Measurements from ENCODE around the gene UTP4.

The UTP4 gene

GRCh38 chr16:69100071-69100691 is 32.3 kb upstream of the UTP4 start:
- no peak for DNase-seq (ENCODE audit: insufficient read length)
- FAIRE-seq, result no peak
- TF ChIP-seq POLR2A (IDR thresholded peaks at IDR 0.05; ENCODE audit: low read depth, low read length) (no peak), TAF1 (IDR thresholded peaks at IDR 0.05; ENCODE audit: borderline replicate concordance, low read depth, low read length) (no peak), POLR2AphosphoS5 (IDR thresholded peaks at IDR 0.05; ENCODE audit: low read depth, low read length) (no peak)

GRCh38 chr16:69105501-69106361 is 26.7 kb upstream of the UTP4 start, which contains the start of gene HAS3:
TSS of gene HAS3 (plus strand) at chr16:69105653. CDS start at chr16:69109396, 3,743 bp downstream.
- TF ChIP-seq POLR2AphosphoS5 (IDR thresholded peaks at IDR 0.05; ENCODE audit: low read depth, low read length) (no peak), POLR2A (IDR thresholded peaks at IDR 0.05; ENCODE audit: low read depth, low read length) (no peak), TAF1 (IDR thresholded peaks at IDR 0.05; ENCODE audit: borderline replicate concordance, low read depth, low read length) (no peak)
- peak; percentile 73 for DNase-seq (ENCODE audit: insufficient read length)
- FAIRE-seq, result peak; percentile 74

GRCh38 chr16:69106491-69107315 is 25.7 kb upstream of the UTP4 start:
- DNase-seq (ENCODE audit: insufficient read length), result peak; percentile 49

GRCh38 chr16:69107316-69107962 is 25.0 kb upstream of the UTP4 start:
- no peak for DNase-seq (ENCODE audit: insufficient read length)
- no peak for FAIRE-seq
- TF ChIP-seq POLR2AphosphoS5 (IDR thresholded peaks at IDR 0.05; ENCODE audit: low read depth, low read length), result no peak
- TF ChIP-seq POLR2A (IDR thresholded peaks at IDR 0.05; ENCODE audit: low read depth, low read length), result no peak
- no peak for TF ChIP-seq TAF1 (IDR thresholded peaks at IDR 0.05; ENCODE audit: borderline replicate concordance, low read depth, low read length)

More at GRCh38 chr16:69106491-69107315, 25.7 kb upstream of the UTP4 start:
- TF ChIP-seq POLR2A (IDR thresholded peaks at IDR 0.05; ENCODE audit: low read depth, low read length) (no peak), POLR2AphosphoS5 (IDR thresholded peaks at IDR 0.05; ENCODE audit: low read depth, low read length) (no peak), TAF1 (IDR thresholded peaks at IDR 0.05; ENCODE audit: borderline replicate concordance, low read depth, low read length) (no peak)
- FAIRE-seq, result no peak

GRCh38 chr16:69108064-69108904 is 24.2 kb upstream of the UTP4 start:
- DNase-seq (ENCODE audit: insufficient read length), result no peak
- no peak for FAIRE-seq
- no peak for TF ChIP-seq POLR2A (IDR thresholded peaks at IDR 0.05; ENCODE audit: low read depth, low read length)
- no peak for TF ChIP-seq TAF1 (IDR thresholded peaks at IDR 0.05; ENCODE audit: borderline replicate concordance, low read depth, low read length)
- TF ChIP-seq POLR2AphosphoS5 (IDR thresholded peaks at IDR 0.05; ENCODE audit: low read depth, low read length), result no peak

DNA sequence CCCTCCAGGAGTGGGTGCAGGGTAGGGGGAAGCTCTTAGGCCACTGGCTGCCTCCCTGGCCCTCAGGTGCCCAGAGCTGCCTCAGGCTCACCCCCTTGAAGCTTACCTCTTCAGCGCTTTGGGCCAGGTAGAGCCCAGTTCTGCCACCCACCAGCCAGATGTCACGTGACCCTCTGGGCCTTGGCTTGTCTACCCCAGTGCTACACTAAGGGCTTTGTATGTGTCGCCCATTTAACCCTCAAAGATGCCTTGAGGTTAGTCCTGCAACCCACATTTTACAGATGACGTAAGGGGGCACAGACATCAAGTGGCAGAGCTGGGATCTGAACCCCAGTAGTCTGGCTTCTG is 23.6 kb upstream of the UTP4 start:
- DNase-seq (ENCODE audit: insufficient read length) (no peak), FAIRE-seq (no peak)
- TF ChIP-seq POLR2AphosphoS5 (IDR thresholded peaks at IDR 0.05; ENCODE audit: low read depth, low read length) (no peak), POLR2A (IDR thresholded peaks at IDR 0.05; ENCODE audit: low read depth, low read length) (no peak), TAF1 (IDR thresholded peaks at IDR 0.05; ENCODE audit: borderline replicate concordance, low read depth, low read length) (no peak)

DNA sequence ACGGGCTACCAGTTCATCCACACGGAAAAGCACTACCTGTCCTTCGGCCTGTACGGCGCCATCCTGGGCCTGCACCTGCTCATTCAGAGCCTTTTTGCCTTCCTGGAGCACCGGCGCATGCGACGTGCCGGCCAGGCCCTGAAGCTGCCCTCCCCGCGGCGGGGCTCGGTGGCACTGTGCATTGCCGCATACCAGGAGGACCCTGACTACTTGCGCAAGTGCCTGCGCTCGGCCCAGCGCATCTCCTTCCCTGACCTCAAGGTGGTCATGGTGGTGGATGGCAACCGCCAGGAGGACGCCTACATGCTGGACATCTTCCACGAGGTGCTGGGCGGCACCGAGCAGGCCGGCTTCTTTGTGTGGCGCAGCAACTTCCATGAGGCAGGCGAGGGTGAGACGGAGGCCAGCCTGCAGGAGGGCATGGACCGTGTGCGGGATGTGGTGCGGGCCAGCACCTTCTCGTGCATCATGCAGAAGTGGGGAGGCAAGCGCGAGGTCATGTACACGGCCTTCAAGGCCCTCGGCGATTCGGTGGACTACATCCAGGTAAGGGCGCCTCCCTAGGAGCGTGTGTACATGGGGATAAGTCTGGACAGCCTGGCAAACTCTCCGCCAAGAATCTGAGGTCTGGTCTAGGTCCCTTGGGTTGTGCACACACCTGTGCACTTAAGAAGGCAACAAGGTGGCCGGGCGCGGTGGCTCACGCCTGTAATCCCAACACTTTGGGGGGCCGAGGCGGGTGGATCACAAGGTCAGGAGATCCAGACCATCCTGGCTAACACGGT is 22.8 kb upstream of the UTP4 start:
- no peak for DNase-seq (ENCODE audit: insufficient read length)
- no peak for FAIRE-seq
- no peak for TF ChIP-seq POLR2AphosphoS5 (IDR thresholded peaks at IDR 0.05; ENCODE audit: low read depth, low read length)

DNA sequence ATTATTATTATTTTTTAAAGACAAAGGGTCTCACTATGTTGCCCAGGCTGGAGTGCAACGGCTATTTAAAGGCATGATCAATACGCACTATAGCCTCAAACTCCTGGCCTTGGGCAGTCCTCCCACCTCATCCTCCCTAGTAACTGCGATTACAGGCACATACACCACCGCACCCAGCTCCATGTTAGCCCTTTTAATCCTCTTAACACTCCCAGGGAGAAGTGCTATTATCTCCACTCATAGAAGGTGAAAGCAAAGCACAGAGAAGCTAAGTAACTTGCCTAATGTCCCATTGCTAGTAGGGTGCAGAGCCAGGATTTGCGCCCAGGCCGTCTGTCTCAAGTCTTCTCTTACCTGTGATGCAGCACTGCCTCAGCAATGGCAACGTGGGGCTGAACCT is 22.0 kb upstream of the UTP4 start:
- DNase-seq (ENCODE audit: insufficient read length), result no peak
- TF ChIP-seq TAF1 (IDR thresholded peaks at IDR 0.05; ENCODE audit: borderline replicate concordance, low read depth, low read length) (no peak), POLR2AphosphoS5 (IDR thresholded peaks at IDR 0.05; ENCODE audit: low read depth, low read length) (no peak), POLR2A (IDR thresholded peaks at IDR 0.05; ENCODE audit: low read depth, low read length) (no peak)

DNA sequence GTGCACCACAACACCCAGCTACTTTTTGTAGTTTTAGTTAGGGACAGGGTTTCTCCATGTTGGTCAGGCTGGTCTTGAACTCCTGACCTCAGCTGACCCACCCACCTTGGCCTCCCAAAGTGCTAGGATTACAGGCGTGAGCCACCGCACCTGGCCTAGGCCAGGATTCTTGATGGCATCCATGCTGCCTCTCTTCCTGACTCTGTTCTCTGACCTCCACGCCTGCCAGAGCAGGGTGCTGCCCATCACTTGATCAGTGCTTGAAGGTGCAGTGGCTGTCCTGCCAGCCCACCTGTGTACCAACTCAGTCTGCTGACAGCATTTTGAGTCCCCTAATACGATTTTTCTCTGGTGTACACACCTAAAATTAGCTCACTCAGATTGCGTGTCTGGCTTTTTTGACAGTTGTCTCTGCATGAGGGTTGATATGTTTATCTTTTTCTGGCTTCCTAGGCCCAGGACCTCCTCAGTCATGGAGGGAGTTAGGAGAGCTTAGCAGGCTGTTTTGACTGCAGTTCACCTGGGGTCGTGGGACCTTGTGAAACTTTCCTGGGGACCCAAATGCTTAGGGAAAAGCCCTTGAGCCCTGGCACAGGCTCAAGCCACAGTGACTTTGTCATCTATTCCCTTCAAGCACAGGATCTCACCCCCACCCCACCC is 21.1 kb upstream of the UTP4 start:
- DNase-seq (ENCODE audit: insufficient read length) (no peak), FAIRE-seq (no peak)
- no peak for TF ChIP-seq POLR2AphosphoS5 (IDR thresholded peaks at IDR 0.05; ENCODE audit: low read depth, low read length)
- no peak for TF ChIP-seq TAF1 (IDR thresholded peaks at IDR 0.05; ENCODE audit: borderline replicate concordance, low read depth, low read length)
- no peak for TF ChIP-seq POLR2A (IDR thresholded peaks at IDR 0.05; ENCODE audit: low read depth, low read length)

More for the DNA sequence above, 22.0 kb upstream of the UTP4 start:
- FAIRE-seq, result no peak
